Mucosa of descending colon (tissue), 3 donors: ENCODE results near the gene RNF20. TPM values are rescaled to one million over a fixed set of nuclear protein-coding genes. Genes with fewer than 3 reads are reported as not detected.

Source experiments
- ATAC-seq: fragments of 200-7000 bp; cut with Tn5 transposase; one replicate; pipeline ENCODE4 v1.9.1; 2020; ENCODE audit warnings: mild to moderate bottlenecking, moderate library complexity
- DNase-seq, 3 donors: peaks; one replicate each; pipeline ENCODE4 v3.0.0-alpha.2; 2020
- H3K36me3 ChIP-seq: fragments of 200-600 bp; one replicate; pipeline ENCODE4 v1.8.0; 2021; ENCODE audit warnings: low read depth, mild to moderate bottlenecking
- H3K4me1 ChIP-seq: fragments of 200-600 bp; one replicate; pipeline ENCODE4 v1.8.0; 2021; ENCODE audit warnings: low read depth, mild to moderate bottlenecking
- H3K4me3 ChIP-seq: fragments of 200-600 bp; one replicate; pipeline ENCODE4 v1.8.0; 2021; ENCODE audit warnings: mild to moderate bottlenecking
- H3K9me3 ChIP-seq: fragments of 200-600 bp; one replicate; pipeline ENCODE4 v1.8.0; 2021; ENCODE audit warnings: mild to moderate bottlenecking
- CTCF ChIP-seq: fragments of 200-600 bp; IDR thresholded peaks from one replicate; pipeline ENCODE4 v1.8.0; 2022; ENCODE audit warnings: antibody characterized with exemption, mild to moderate bottlenecking
- intact Hi-C, 2 donors: fragments of 100-400 bp; cut with DNase I in 1 of 2; cut with micrococcal nuclease in 1 of 2; formaldehyde crosslinking; loops; one replicate each; pipeline versions ENCODE4 v1.11.0 to v1.11.1; 2022; cut with DNase I, micrococcal nuclease
- total RNA-seq, 3 donors: library from RNA; stranded (reverse); fragmentation: NEBNext Ultra II Directional in 2 of 3; extraction: Animal tissue kit (Norgen Biotek cat#: 25700) in 2 of 3; gene quantifications; one replicate each; pipeline versions ENCODE4 v1.2.1 to v1.2.4, GENCODE V29; 2021 to 2023
- donor health status: DM: no; HTN: no; CAD: no; lungs with moderate emphysema.
- donor health status: DM: no; HTN: no; CAD: no.
- donor health status: DM: no; HTN: yes; CAD: no.

RNF20 gene
- total RNA-seq, 3 donors from 2014 or later = 37.8 to 58.9 (median 41.7) TPM

- H3K4me3 ChIP-seq = no peak overlapping the region
- ATAC-seq = no peak
- intact Hi-C loops = no loop called here
- DNase-seq = no peak
- no peaks in the 10 kb centered on the region for H3K9me3 ChIP-seq
- TF ChIP-seq CTCF = no peak
- H3K4me1 ChIP-seq = no peaks in the 10 kb centered on the region
- H3K36me3 ChIP-seq = no peaks in the 10 kb centered on the region
Measured at GRCh38 chr9:101495810-101496209, 37.8 kb upstream of the RNF20 start.

DNA sequence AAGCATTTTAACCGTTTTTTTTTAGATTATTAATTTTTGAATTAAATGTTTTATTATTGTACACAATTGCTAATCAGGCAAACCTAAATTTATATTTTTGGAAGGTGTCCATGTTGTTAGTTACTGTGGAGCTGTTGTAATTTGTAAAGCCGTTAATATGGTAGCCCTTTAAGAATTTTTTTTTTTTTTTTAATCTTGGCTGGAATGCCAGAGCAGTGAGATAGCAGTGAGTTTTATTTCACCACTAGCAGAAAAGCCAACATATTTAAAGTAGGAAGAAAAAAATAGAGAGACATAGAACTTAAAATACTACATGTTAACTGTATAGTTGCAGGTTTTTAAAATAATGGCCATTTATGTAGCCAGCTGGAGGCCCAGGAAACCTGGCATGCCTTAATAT is 35.3 kb upstream of the RNF20 start:
- intact Hi-C loops = no loop called here
- no peaks in the 10 kb centered on the region for H3K36me3 ChIP-seq
- ATAC-seq (no peak), DNase-seq (no peak)
- H3K9me3 ChIP-seq = no peaks in the 10 kb centered on the region
- no peak overlapping the region for H3K4me3 ChIP-seq
- no peak for TF ChIP-seq CTCF
- no peaks in the 10 kb centered on the region for H3K4me1 ChIP-seq

DNA sequence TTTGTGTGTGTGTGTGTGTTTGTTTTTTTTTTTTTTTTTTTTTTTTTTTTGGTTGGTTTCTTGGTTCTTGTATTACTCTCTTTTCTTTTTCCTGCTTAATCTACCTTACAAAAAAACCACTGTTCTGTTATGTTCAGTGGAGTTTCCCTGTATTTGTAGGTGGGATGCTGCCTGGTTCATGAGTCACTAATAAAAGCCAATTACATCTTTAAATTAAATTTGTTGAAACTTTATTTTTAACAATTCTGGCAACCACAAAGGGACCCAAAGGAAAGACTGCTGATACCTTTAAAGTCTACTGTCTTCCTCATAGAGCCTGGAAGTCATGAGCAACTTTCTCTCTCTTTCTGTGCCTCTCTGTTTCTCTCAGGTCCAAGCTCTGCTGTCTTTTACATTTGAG is 29.5 kb upstream of the RNF20 start:
- no peaks in the 10 kb centered on the region for H3K36me3 ChIP-seq
- no peak for TF ChIP-seq CTCF
- no peak overlapping the region for H3K4me3 ChIP-seq
- no peaks in the 10 kb centered on the region for H3K9me3 ChIP-seq
- ATAC-seq = no peak
- H3K4me1 ChIP-seq = no peaks in the 10 kb centered on the region
- no peak for DNase-seq
- intact Hi-C loops = no loop called here

DNA sequence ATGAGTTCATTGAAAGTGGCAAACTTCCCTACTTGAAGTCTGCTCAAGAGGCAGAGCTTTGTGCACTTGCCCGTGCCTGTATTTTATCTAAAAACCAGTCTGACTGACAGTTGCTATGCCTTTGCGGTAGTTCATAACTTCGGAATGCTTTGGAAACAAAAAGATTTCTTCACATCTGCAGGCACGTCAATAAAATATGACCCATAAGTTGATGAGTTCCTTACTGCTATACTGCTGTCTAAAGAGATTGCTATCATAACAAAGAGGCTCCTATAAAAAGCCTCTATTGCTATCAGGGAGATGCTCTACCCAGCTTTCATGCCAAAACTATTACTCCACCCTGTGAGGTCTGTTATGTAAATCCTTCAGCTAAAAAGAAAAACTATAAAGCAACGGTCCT is 25.4 kb upstream of the RNF20 start:
- H3K4me1 ChIP-seq = no peaks in the 10 kb centered on the region
- no peak for TF ChIP-seq CTCF
- no peaks in the 10 kb centered on the region for H3K9me3 ChIP-seq
- ATAC-seq (no peak), DNase-seq (no peak)
- H3K36me3 ChIP-seq = no peaks in the 10 kb centered on the region
- intact Hi-C loops = no loop called here
- H3K4me3 ChIP-seq = no peak overlapping the region

- H3K4me3 ChIP-seq = no peak overlapping the region
- no peaks in the 10 kb centered on the region for H3K36me3 ChIP-seq
- no peaks in the 10 kb centered on the region for H3K9me3 ChIP-seq
- TF ChIP-seq CTCF = no peak
- no peaks in the 10 kb centered on the region for H3K4me1 ChIP-seq
- DNase-seq (no peak), ATAC-seq (no peak)
- intact Hi-C loops = no loop called here
Measured at GRCh38 chr9:101509572-101509971, 24.1 kb upstream of the RNF20 start.

DNA sequence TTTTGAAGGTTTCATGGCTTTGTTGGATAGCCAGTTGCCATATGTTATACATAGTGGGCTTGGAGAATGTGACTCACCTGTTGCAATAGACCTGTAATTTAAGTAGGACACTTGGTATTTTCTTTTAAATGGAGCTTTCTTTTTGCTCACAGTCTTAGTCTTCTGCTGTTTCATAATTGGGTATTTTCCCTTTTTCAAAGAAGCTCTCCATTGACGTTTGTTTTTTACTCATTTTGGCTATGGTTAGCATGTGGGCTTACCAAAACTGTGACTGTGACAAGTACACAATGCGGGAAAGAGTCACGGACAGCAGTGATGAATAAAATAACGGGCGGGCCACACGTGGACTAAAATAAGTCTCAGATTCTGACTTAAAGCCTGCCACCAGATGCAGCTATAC is 23.2 kb upstream of the RNF20 start:
- intact Hi-C loops = no loop called here
- no peaks in the 10 kb centered on the region for H3K4me1 ChIP-seq
- H3K4me3 ChIP-seq = no peak overlapping the region
- no peak for ATAC-seq
- no peak for DNase-seq
- TF ChIP-seq CTCF = no peak
- no peaks in the 10 kb centered on the region for H3K36me3 ChIP-seq
- H3K9me3 ChIP-seq = no peaks in the 10 kb centered on the region
